Common myeloid progenitor, CD34-positive (primary cell): Measurements from ENCODE around the gene MTMR3.

Experiments used
- CTCF ChIA-PET: fragments of 350-600 bp; sonication (Branson Sonifier 250); formaldehyde crosslinking; loops from one replicate; lab custom pipeline; 2021; ENCODE audit warnings: antibody characterized with exemption; lab: Charles Lee
- POLR2A ChIA-PET: fragments of 350-600 bp; sonication (Branson Sonifier 250); formaldehyde crosslinking; loops from one replicate; lab custom pipeline; 2021; ENCODE audit warnings: antibody characterized with exemption; lab: Charles Lee
- DNase-seq, 3 donors: peaks; one replicate each; pipeline versions ENCODE4 v3.0.0 to v3.0.0-alpha.2; 2013
- H3K27ac ChIP-seq, 2 experiments: 1 replicate in 1 of 2; 2 replicates in 1 of 2; pipeline ENCODE4 v1.7.0; 2013; ENCODE audit warnings: inconsistent platforms in 2 of 2, low read length in 2 of 2, mild to moderate bottlenecking in 2 of 2, low read depth in 1 of 2, moderate library complexity in 1 of 2; ENCODE audit not compliant: severe bottlenecking in 2 of 2, insufficient read depth in 1 of 2, poor library complexity in 1 of 2
- H3K27me3 ChIP-seq, 5 experiments: replicated peaks in 2 of 5; 1 replicate in 3 of 5; 2 replicates in 2 of 5; pipeline versions ENCODE4 v1.6.1 to v1.7.0; 2013; ENCODE audit warnings: low read length in 4 of 5, mild to moderate bottlenecking in 2 of 5, moderate library complexity in 2 of 5, inconsistent platforms in 1 of 5; ENCODE audit not compliant: insufficient read depth in 5 of 5, control insufficient read depth in 4 of 5
- H3K36me3 ChIP-seq, 4 experiments: 1 replicate in 2 of 4; 2 replicates in 2 of 4; pipeline versions ENCODE4 v1.6.1 to v1.7.0; 2013; ENCODE audit warnings: low read length in 3 of 4, control low read depth in 1 of 4, mild to moderate bottlenecking in 1 of 4; ENCODE audit not compliant: control insufficient read depth in 4 of 4, insufficient read depth in 4 of 4
- H3K4me1 ChIP-seq, 4 experiments: 1 replicate in 3 of 4; 2 replicates in 1 of 4; pipeline versions ENCODE4 v1.6.1 to v1.7.1; 2013; ENCODE audit warnings: low read length in 3 of 4, mild to moderate bottlenecking in 3 of 4, control low read depth in 1 of 4, inconsistent platforms in 1 of 4, moderate library complexity in 1 of 4; ENCODE audit not compliant: control insufficient read depth in 4 of 4, insufficient read depth in 4 of 4; ENCODE audit errors: control extremely low read depth in 1 of 4
- H3K4me3 ChIP-seq, 7 experiments: 1 replicate in 4 of 7; 2 replicates in 3 of 7; pipeline versions ENCODE4 v1.5.1 to v1.7.0; 2013; ENCODE audit warnings: mild to moderate bottlenecking in 7 of 7, low read length in 6 of 7, moderate library complexity in 6 of 7, inconsistent platforms in 2 of 7, low read depth in 2 of 7, control low read depth in 1 of 7; ENCODE audit not compliant: insufficient read depth in 4 of 7, control insufficient read depth in 1 of 7; ENCODE audit errors: extremely low read depth in 1 of 7
- H3K9me3 ChIP-seq, 5 experiments: 1 replicate in 4 of 5; 2 replicates in 1 of 5; pipeline versions ENCODE4 v1.6.1 to v1.7.1; 2013; ENCODE audit warnings: low read length in 4 of 5, mild to moderate bottlenecking in 2 of 5, inconsistent platforms in 1 of 5, low read depth in 1 of 5, moderate library complexity in 1 of 5; ENCODE audit not compliant: control insufficient read depth in 4 of 5, insufficient read depth in 2 of 5; ENCODE audit errors: control extremely low read depth in 1 of 5
- WGBS: methylation state at CpG from one replicate; pipeline ENCODE4 v1.1.5; 2013; ENCODE audit not compliant: insufficient coverage; 5-methylcytosine and 5-hydroxymethylcytosine counted together

The MTMR3 gene

DNA sequence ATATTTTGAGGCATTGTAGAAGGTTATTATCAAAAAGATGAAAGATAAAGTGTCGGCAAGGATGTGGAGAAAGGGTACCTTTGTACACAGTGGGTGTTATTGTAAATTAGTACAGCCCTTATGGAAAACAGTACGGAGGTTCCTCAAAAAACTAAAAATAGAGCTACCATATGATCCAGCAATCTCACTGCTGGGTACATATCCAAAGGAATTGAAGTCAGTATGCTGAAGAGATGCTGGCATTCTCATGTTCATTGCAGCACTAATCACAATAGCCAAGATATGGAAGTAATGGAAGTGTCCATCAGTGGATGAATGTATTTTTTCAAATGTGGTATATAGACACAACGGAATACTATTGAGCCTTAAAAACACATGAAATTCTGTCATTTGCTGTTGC lies 15.1 kb upstream of the MTMR3 start:
- CTCF ChIA-PET, result no interaction called here
- Histone ChIP-seq H3K27me3 (no peaks in the 10 kb centered on the region), H3K4me3 (no peak overlapping the region), H3K27ac (no peak overlapping the region), H3K9me3 (no peaks in the 10 kb centered on the region), H3K36me3 (no peaks in the 10 kb centered on the region), H3K4me1 (peaks cover 0 to 15% (median 7%) of the 10 kb centered on the region in 4 experiments)
- WGBS, result 100% methylated on average over 1 of the region's 3 CpGs
- no peak for DNase-seq
- POLR2A ChIA-PET, result no interaction called here

DNA sequence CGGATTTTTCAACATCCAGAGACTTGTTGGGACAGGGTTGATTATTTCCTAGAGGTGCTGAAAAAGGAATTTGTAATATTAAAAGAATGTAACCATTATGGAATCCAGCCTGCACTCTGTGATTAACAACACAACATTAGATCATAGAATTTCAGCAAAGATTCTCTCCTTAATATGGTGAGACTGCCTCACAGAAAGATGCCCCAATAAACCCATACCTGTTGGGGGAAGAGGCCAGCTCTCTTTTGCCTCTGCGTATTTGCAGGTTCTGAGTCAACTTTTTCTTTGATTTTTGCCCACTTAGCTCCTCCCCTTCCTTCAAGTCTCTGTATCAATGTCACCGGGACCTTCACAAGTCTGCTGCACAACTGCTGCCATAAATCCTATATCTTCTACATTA lies 12.4 kb upstream of the MTMR3 start:
- DNase-seq, result no peak
- Histone ChIP-seq H3K27ac (no peak overlapping the region), H3K4me3 (no peak overlapping the region), H3K36me3 (no peaks in the 10 kb centered on the region), H3K4me1 (peaks cover 0 to 20% (median 8%) of the 10 kb centered on the region in 4 experiments), H3K27me3 (no peaks in the 10 kb centered on the region), H3K9me3 (no peaks in the 10 kb centered on the region)
- POLR2A ChIA-PET, result interaction anchor here (0.6 kb wide), 1 partner anchor 72 kb away, joined by 4 read pairs; no protein-coding TSS in a partner anchor
- CTCF ChIA-PET, result no interaction called here
- WGBS, result 100% methylated on average over 2 of the region's 3 CpGs

DNA sequence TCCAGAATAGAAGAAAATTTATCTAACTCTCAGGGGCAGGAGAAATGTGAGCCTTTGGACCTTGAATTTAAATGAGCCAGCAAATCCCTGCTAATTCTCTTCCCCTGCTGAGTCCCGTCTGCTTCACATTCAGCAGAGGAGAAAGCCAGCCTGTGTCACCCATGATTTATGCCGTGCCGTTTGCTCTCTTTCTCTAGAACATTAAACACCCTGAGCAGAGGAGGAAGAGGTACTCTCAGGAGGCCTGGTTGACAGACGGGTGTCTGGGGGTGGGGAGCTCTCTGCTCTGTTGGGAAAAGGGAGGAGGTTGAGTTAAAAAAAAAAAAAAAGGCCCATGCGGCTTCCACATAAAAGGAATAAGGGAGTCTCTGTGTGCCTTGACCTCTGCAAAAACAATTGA lies 11.3 kb upstream of the MTMR3 start:
- H3K27ac ChIP-seq, result no peak overlapping the region
- peaks cover 0 to 20% (median 8%) of the 10 kb centered on the region in 4 experiments for H3K4me1 ChIP-seq
- ChIA-PET CTCF (interaction anchor here (1.3 to 1.6 kb wide), 2 partner anchors 11 to 215 kb away, joined by 3 to 4 read pairs; partner anchors contain the start of gene MTMR3), POLR2A (no interaction called here)
- peak in 1 of 3 donors; percentile 32 for DNase-seq
- WGBS, result 37% methylated on average over 5 of the region's 5 CpGs
- H3K9me3 ChIP-seq, result no peaks in the 10 kb centered on the region
- no peaks in the 10 kb centered on the region for H3K27me3 ChIP-seq
- H3K4me3 ChIP-seq, result no peak overlapping the region
- H3K36me3 ChIP-seq, result no peaks in the 10 kb centered on the region

DNA sequence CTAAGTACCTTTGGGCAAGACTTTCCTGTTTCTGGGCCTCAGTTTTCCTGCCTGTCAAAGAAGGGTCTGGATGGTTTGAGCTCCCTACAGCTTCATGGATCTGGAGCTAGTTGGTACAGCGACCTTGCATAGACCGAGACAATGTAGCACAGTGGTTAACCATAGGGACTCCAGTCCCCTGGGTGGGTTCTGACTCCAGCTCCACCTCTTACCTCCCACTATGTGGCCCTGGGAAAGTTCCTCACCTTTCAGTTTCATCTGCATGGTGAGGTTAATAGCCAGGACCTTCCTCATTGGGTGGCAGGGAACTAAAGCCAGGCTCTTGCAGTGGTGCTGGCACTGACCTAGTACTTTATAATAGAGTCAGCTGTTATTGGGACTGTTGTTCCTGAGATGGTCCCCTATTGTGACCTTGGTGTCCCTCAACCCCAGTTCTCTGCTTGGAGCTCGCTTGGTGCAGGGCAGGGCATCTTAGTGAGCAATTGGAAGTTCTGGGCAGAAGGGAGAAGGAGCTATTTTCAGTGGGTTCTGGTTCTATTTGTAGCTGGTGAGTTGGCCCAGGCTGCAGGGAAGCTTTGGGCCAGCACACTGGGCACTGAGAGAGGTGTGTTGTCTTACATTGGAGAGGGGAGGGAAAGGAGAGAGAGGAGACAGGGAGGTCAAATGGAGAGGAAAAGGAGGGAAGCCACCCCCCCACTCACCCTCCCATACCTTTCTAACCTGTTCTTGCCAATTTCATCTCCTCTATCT lies 10.7 kb upstream of the MTMR3 start:
- ChIA-PET CTCF (interaction anchor here (1.3 to 1.6 kb wide), 2 partner anchors 11 to 214 kb away, joined by 3 to 4 read pairs; partner anchors contain the start of gene MTMR3), POLR2A (no interaction called here)
- Histone ChIP-seq H3K4me3 (no peak overlapping the region), H3K36me3 (no peaks in the 10 kb centered on the region), H3K27ac (no peak overlapping the region), H3K4me1 (peaks cover 0 to 20% (median 8%) of the 10 kb centered on the region in 4 experiments), H3K9me3 (no peaks in the 10 kb centered on the region), H3K27me3 (no peaks in the 10 kb centered on the region)
- DNase-seq, result no peak
- 100% methylated on average over 1 of the region's 3 CpGs for WGBS

DNA sequence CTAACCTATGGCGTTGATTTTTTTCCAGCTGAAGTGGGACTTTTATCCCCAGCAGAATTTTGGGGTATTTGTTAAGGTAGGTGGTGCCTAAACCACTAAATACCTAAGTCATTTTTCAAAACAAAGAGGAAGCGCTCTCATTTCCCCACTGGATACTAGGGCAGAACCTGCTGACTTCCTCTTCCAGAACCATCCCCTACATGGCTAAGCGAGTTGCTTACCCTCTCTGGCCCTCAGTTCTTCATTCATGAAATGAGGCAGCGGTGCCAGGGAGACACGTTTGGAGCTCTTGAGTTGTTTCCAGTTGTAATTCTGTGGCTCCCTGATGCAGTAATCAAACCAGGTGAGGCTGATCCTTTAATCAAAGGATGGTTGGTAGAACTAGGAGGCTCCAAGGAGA lies 10.0 kb upstream of the MTMR3 start:
- Histone ChIP-seq H3K36me3 (no peaks in the 10 kb centered on the region), H3K4me3 (no peak overlapping the region), H3K4me1 (peaks cover 0 to 20% (median 8%) of the 10 kb centered on the region in 4 experiments), H3K27ac (no peak overlapping the region), H3K9me3 (no peaks in the 10 kb centered on the region), H3K27me3 (no peaks in the 10 kb centered on the region)
- ChIA-PET CTCF (interaction anchor here (1.3 to 1.6 kb wide), 2 partner anchors 10 to 213 kb away, joined by 3 to 4 read pairs; partner anchors contain the start of gene MTMR3), POLR2A (no interaction called here)
- peak in 2 of 3 donors; percentile 33 to 52 for DNase-seq
- WGBS, result 58% methylated on average over 4 of the region's 5 CpGs

DNA sequence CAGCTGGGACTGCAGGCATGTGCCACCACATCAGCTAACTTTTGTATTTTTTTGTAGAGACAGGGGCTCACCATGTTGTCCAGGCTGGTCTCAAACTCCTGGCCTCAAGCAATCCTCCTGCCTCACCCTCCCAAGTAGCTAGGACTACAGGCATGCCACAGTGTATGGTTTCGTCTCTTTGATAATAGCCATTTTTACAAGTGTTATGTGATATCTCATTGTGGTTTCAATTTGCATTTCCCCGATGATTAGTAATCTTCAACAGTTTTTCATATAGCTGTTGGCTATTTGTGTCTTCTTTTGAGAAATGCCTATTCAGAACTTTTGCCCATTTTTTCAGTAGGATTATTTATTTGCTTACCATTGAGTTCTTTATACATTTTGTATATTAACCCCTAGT lies 9.0 kb upstream of the MTMR3 start:
- no peaks in the 10 kb centered on the region for H3K27me3 ChIP-seq
- H3K4me3 ChIP-seq, result no peak overlapping the region
- peak in 1 of 3 donors; percentile 26 for DNase-seq
- H3K9me3 ChIP-seq, result no peaks in the 10 kb centered on the region
- ChIA-PET POLR2A (no interaction called here), CTCF (no interaction called here)
- no peaks in the 10 kb centered on the region for H3K36me3 ChIP-seq
- WGBS, result 100% methylated on average over 1 of the region's 2 CpGs
- no peak overlapping the region for H3K27ac ChIP-seq
- H3K4me1 ChIP-seq, result peaks cover 0 to 20% (median 8%) of the 10 kb centered on the region in 4 experiments

DNA sequence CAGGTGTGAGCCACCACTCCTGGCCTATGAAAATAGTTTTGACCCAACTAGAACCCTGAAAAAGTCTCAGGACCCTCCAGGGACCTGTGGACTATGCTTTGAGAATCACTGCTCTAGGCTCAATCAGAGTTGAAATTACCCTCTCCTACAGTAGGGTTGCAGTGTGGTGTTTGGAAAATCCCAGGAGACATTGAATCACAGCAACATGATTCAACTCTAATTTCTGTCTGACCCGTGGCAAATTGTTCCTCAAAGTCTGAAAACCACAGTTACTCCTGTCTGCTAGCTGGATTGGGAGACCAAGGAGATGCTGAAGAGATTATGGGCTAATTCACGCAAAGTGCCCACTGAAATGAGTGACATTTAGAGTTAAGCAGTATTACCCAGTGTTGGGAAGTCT lies 5.4 kb upstream of the MTMR3 start:
- Histone ChIP-seq H3K36me3 (no peaks in the 10 kb centered on the region), H3K4me1 (peaks cover 0 to 7% (median 2%) of the 10 kb centered on the region in 4 experiments), H3K27me3 (no peaks in the 10 kb centered on the region), H3K9me3 (no peaks in the 10 kb centered on the region), H3K27ac (no peak overlapping the region), H3K4me3 (no peak overlapping the region)
- CTCF ChIA-PET, result interaction anchor here (0.6 kb wide), 1 partner anchor 48 kb away, joined by 3 read pairs; no protein-coding TSS in a partner anchor
- DNase-seq, result no peak
- POLR2A ChIA-PET, result no interaction called here
- 60% methylated on average over 2 of the region's 2 CpGs for WGBS
